PC-9 (cell line): ENCODE results near the gene PTPRO.

Experiments
- CTCF ChIP-seq: fragments of 200-600 bp; sonication (generic); conservative IDR thresholded peaks from 2 replicates; pipeline ENCODE4 v1.6.1; 2017; ENCODE audit warnings: mixed run types, antibody characterized with exemption, mild to moderate bottlenecking, moderate library complexity
- EZH2 ChIP-seq: fragments of 200-600 bp; sonication (generic); IDR thresholded peaks from 2 replicates; pipeline ENCODE4 v1.8.0; 2017; ENCODE audit warnings: antibody characterized with exemption, low read depth

GRCh38 chr12:15372352-15372751 lies 50.0 kb downstream of the PTPRO start:
- TF ChIP-seq CTCF (no peak), EZH2 (no peak)
